Measurements from ENCODE around the gene PBLD. TPM values are rescaled to one million over a fixed set of nuclear protein-coding genes. Genes with fewer than 3 reads are reported as not detected.
A peak's percentile ranks its signal among the peaks of the same experiment; 100 is the strongest.

Gene PBLD
- total and polyA plus RNA-seq, 9 of the 15 experiments (the other 6 are each of a cell fraction or from before 2014, with no cell fraction given), result 1.2 to 4.3 (median 2.5) TPM

DNA sequence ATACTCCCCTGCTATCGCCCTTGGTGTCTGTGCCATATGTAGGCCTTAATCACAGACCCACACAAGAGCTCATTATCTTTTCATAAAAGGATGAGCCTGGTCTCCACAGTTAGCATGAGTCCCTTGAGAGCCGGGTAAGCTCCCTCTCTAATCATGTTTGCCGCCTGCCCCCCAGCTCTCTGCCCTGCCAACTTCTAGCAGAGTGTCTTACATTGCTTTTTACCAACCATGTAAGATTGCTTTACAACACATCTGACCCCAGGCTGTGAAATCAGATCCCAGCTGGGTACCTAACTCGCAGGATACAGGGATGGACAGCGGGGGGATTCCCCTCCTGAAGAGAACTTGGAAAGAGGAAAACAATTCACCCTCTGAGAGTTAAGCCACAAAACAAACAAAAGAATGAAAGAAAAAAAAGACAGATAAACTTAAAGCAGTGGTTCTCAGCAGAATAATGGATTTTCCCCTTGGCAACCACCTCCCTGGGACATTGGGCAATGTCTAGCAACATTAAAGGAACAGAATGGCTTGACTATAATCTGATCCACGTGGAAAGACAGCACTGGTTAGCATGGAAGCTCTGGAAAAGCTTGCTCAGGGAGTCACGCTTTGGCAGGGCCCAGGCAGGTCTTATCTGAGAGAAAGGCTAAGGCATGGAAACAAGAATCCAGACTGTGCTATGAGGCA lies 61.4 kb downstream of the PBLD start (continued):
- TF ChIP-seq ZNF668 (CRISPR knock-in tag; IDR thresholded peaks at IDR 0.05) (no peak), XRCC5 (IDR thresholded peaks at IDR 0.05; ENCODE audit: low read depth, low read length) (no peak), ARID1B (IDR thresholded peaks at IDR 0.05) (0 out of 2 replicates have a peak, but pooled peaks have one; percentile 35), HOXB6 (CRISPR knock-in tag; IDR thresholded peaks at IDR 0.05; ENCODE audit: borderline replicate concordance) (no peak), TEAD4 (IDR thresholded peaks at IDR 0.05; ENCODE audit: low read length) (peak; percentile 60; the same call in 1 of the 2 replicates), TEAD4 (CRISPR knock-in tag; IDR thresholded peaks at IDR 0.05; ENCODE audit: borderline replicate concordance) (no peak), DPF2 (IDR thresholded peaks at IDR 0.05) (no peak), TCF3 (CRISPR knock-in tag; IDR thresholded peaks at IDR 0.05) (peak; percentile 16; the same call in 1 of the 2 replicates)

GRCh38 chr10:68269562-68270290 lies 63.0 kb downstream of the PBLD start:
- POLR2A ChIA-PET, result no interaction called here
- H3K9me3 ChIP-seq (replicated peaks; ENCODE audit: control insufficient read depth, insufficient read depth, low read depth, low read length), result no peaks in the 10 kb centered on the region; the same call in 1 of the 2 replicates
- DNase-seq (ENCODE audit: extremely low read depth in 1 of 4, low spot score in 3 of 4), result no peak
- no peak overlapping the region for H3K4me2 ChIP-seq (ENCODE audit: insufficient read depth, low read length)
- FAIRE-seq, result no peak
- no peaks in the 10 kb centered on the region for H3K36me3 ChIP-seq (ENCODE audit: control insufficient read depth, insufficient read depth, low read length)
- no peak overlapping the region for H3K27ac ChIP-seq (ENCODE audit: extremely low read depth, low read depth, low read length)
- in situ Hi-C loops (cut with MboI), result no loop called here
- H3K9ac ChIP-seq (ENCODE audit: insufficient read depth in 1 of 2, low read depth in 2 of 2, low read length in 2 of 2), result no peak overlapping the region
- TF ChIP-seq NR3C1 (CRISPR knock-in tag; IDR thresholded peaks at IDR 0.05) (no peak), CEBPB (tag; IDR thresholded peaks at IDR 0.05) (peak; percentile 72), CEBPG (CRISPR knock-in tag; IDR thresholded peaks at IDR 0.05) (no peak), CEBPG (tag; conservative IDR thresholded peaks at IDR 0.05 in 1 of 2, IDR thresholded peaks at IDR 0.05 in 1 of 2) (peak; percentile 49 to 60; a peak in 3 of 4 replicates)
- no peaks in the 10 kb centered on the region for H3K9me1 ChIP-seq (ENCODE audit: control insufficient read depth, insufficient read depth, low read length)
- CTCF ChIA-PET (ENCODE audit: low intra/inter-chr PET ratio), result no interaction called here
- H2AFZ ChIP-seq (ENCODE audit: low read depth, low read length), result no peak overlapping the region
- 0% methylated on average over 2 of the region's 2 CpGs for WGBS (ENCODE audit: insufficient coverage, low coverage, missing lambda C conversion rate)
- peaks cover 0 to 5% of the 10 kb centered on the region in 2 experiments; a peak in 3 of 5 replicates for H3K4me1 ChIP-seq (replicated peaks in 1 of 2; ENCODE audit: control insufficient read depth in 2 of 2, insufficient read depth in 2 of 2, low read length in 2 of 2)
- ATAC-seq, result no peak
- no peaks in the 10 kb centered on the region for H3K27me3 ChIP-seq (ENCODE audit: control insufficient read depth in 2 of 2, insufficient read depth in 2 of 2, low read length in 2 of 2)
- no peaks in the 10 kb centered on the region for H4K20me1 ChIP-seq (replicated peaks; ENCODE audit: control insufficient read depth, insufficient read depth, low read length)
- BruUV-seq (replicated peaks), result no TSS peak
- H3K4me3 ChIP-seq, result no peak overlapping the region
- no peaks in the 10 kb centered on the region for H3K79me2 ChIP-seq (ENCODE audit: control insufficient read depth, insufficient read depth, low read length)
- intact Hi-C loops (cut with micrococcal nuclease), result no loop called here
